Kidney (tissue), 14 donors: Measurements from ENCODE around the gene UBL7. TPM values are rescaled to one million over a fixed set of nuclear protein-coding genes. Genes with fewer than 3 reads are reported as not detected.

Experiments
- DNase-seq, 5 donors: peaks; one replicate each; pipeline ENCODE4 v3.0.0-alpha.2; 2013 to 2020
- FAIRE-seq: peaks from 2 replicates; lab custom pipeline; 2012; peaks lifted over from hg19 to GRCh38; lab: Jason Lieb, UNC
- H3K27ac ChIP-seq, 2 donors: one replicate each; pipeline ENCODE4 v1.7.0; 2013; ENCODE audit warnings: low read depth in 2 of 2, low read length in 2 of 2, inconsistent platforms in 1 of 2
- H3K27me3 ChIP-seq: one replicate; pipeline ENCODE4 v1.7.1; 2013; ENCODE audit warnings: low read length, inconsistent platforms; ENCODE audit not compliant: control insufficient read depth, insufficient read depth
- H3K36me3 ChIP-seq, 3 donors: one replicate each; pipeline versions ENCODE4 v1.7.0 to v1.7.1; 2013; ENCODE audit warnings: low read length in 3 of 3, control low read depth in 1 of 3, inconsistent platforms in 1 of 3; ENCODE audit not compliant: insufficient read depth in 3 of 3, control insufficient read depth in 2 of 3
- H3K4me1 ChIP-seq, 3 donors: one replicate each; pipeline versions ENCODE4 v1.7.0 to v1.7.1; 2013; ENCODE audit warnings: low read length in 3 of 3, inconsistent platforms in 1 of 3, low read depth in 1 of 3; ENCODE audit not compliant: control insufficient read depth in 2 of 3, insufficient read depth in 2 of 3
- H3K4me3 ChIP-seq, 3 donors: one replicate each; pipeline versions ENCODE4 v1.7.0 to v1.8.1; 2013; ENCODE audit warnings: low read length in 3 of 3, control low read depth in 1 of 3, inconsistent platforms in 1 of 3
- H3K9ac ChIP-seq, 3 donors: one replicate each; pipeline versions ENCODE4 v1.7.0 to v1.7.1; 2013; ENCODE audit warnings: low read length in 3 of 3, control low read depth in 1 of 3, inconsistent platforms in 1 of 3
- H3K9me3 ChIP-seq, 3 donors: one replicate each; pipeline versions ENCODE4 v1.7.0 to v1.7.1; 2013; ENCODE audit warnings: low read length in 3 of 3, control low read depth in 1 of 3, inconsistent platforms in 1 of 3; ENCODE audit not compliant: control insufficient read depth in 2 of 3, insufficient read depth in 1 of 3
- intact Hi-C: fragments of 100-400 bp; cut with DNase I; formaldehyde crosslinking; loops from one replicate; pipeline ENCODE4 v1.11.1; 2022
- polyA plus RNA-seq: library from polyadenylated mRNA; stranded (reverse); fragments of 350-450 nt; fragmentation: Illumina TruSeq; extraction: RNeasy Lipid Tissue Mini Kit (QIAGEN cat#74804); gene quantifications from one replicate; pipeline ENCODE4 v1.2.3, GENCODE V29; 2014; ENCODE audit warnings: low read depth, low replicate concordance; ENCODE audit not compliant: insufficient read depth
- total RNA-seq: library from RNA; stranded (reverse); fragmentation: NEBNext Ultra II Directional; extraction: Animal tissue kit (Norgen Biotek cat#: 25700); gene quantifications from one replicate; pipeline ENCODE4 v1.2.1, GENCODE V29; 2021
- TF ChIP-seq, protein P1 (sequence below): IDR thresholded peaks from 3 replicates; pipeline ENCODE4 v1.5.1; 2012; ENCODE audit warnings: mild to moderate bottlenecking, moderate library complexity, borderline replicate concordance; ENCODE audit not compliant: insufficient read depth; ENCODE audit errors: extremely low read depth
- donor health status: control.
- donor health status: control.
- donor health status: control.
- donor health status: control.
- donor health status: control.
- donor health status: DM: yes; HTN: yes; CAD: no.
- donor health status: Normal renal cell carcinoma (clear cell type).

Gene UBL7
- total and polyA plus RNA-seq, 2 donors from 2014 or later = 32.9 to 75.8 TPM

DNA sequence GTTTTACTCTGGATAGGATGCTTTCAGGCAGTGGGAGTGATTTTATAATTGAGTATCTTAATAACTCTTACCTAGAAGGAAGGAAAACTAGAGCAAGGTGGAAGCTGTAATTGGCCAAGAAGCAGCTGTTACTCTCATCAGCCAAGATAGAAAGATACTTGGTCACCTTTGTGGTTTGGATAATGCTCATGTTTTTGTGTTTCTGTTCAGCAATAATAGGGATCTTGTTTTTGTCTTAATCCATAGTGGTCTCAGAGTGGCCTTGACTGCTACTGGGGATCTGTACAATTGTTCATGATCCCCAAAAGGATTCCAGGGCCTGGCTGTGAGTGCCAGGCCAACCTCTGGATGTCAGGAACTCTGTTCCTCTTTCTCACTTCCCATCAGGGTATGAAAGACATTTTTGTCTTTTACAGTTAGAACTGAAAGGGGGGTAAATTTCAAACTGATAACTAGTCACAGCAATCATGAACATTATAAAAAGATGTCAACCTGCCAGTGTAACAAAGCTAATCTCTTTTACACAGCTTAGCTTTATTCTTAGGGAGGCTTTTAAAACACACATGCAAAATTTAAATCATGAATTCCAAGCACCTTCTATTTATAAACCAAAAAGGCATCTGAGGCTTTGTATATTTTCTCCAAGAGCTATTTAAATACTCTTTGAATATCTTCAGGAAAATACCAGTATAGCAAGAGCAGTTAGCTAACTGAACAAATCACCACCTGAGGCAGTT is 6.0 kb downstream of the UBL7 start:
- no peaks in the 10 kb centered on the region for H3K4me1 ChIP-seq
- H3K27ac ChIP-seq = no peak overlapping the region
- TF ChIP-seq, protein P1, sequence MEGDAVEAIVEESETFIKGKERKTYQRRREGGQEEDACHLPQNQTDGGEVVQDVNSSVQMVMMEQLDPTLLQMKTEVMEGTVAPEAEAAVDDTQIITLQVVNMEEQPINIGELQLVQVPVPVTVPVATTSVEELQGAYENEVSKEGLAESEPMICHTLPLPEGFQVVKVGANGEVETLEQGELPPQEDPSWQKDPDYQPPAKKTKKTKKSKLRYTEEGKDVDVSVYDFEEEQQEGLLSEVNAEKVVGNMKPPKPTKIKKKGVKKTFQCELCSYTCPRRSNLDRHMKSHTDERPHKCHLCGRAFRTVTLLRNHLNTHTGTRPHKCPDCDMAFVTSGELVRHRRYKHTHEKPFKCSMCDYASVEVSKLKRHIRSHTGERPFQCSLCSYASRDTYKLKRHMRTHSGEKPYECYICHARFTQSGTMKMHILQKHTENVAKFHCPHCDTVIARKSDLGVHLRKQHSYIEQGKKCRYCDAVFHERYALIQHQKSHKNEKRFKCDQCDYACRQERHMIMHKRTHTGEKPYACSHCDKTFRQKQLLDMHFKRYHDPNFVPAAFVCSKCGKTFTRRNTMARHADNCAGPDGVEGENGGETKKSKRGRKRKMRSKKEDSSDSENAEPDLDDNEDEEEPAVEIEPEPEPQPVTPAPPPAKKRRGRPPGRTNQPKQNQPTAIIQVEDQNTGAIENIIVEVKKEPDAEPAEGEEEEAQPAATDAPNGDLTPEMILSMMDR = no peak
- H3K9me3 ChIP-seq = no peaks in the 10 kb centered on the region
- no peak for DNase-seq
- no peaks in the 10 kb centered on the region for H3K27me3 ChIP-seq
- H3K9ac ChIP-seq = no peak overlapping the region
- peaks cover 5 to 47% (median 19%) of the 10 kb centered on the region in 3 donors for H3K36me3 ChIP-seq
- intact Hi-C loops = no loop called here
- no peak for FAIRE-seq
- H3K4me3 ChIP-seq = no peak overlapping the region

DNA sequence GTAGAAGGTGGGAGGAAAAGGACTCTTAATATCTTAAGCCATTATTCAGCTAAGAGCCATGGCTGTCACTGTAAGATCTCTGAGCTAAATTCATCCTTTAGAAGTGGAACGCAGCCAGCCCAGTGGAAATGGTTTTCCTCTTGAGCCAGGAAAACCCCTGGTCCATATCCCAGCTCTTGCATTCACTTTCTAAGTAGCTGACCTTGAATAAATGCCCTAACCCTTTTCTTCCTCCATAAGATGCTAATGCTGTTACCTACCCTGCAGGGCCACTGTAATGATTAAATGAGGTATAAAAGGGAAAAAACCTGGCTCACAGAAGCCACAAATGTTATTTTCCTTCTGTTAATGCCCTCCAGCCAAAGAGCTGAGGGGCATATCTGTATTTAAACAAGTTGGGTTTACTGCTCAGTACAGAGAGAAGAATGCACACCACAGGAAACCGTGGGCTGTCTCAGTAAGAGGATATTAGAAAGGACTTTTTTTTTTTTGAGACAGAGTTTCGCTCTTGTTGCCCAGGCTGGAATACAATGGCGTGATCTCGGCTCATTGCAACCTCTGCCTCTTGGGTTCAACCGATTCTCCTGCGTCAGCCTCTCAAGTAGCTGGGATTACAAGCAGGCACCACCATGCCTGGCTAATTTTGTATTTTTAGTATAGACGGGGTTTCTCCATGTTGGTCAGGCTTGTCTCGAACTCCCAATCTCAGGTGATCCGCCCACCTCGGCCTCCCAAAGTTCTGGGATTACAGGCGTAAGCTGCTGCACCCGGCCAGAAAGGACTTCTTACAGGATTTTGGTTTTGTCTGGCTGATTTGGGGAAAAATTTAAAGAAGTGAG is 6.8 kb downstream of the UBL7 start:
- H3K4me1 ChIP-seq = no peaks in the 10 kb centered on the region
- no peaks in the 10 kb centered on the region for H3K27me3 ChIP-seq
- intact Hi-C loops = no loop called here
- DNase-seq = no peak
- H3K36me3 ChIP-seq = peaks cover 5 to 49% (median 19%) of the 10 kb centered on the region in 3 donors
- FAIRE-seq = no peak
- H3K4me3 ChIP-seq = no peak overlapping the region
- H3K27ac ChIP-seq = no peak overlapping the region
- TF ChIP-seq, protein P1 = no peak
- no peak overlapping the region for H3K9ac ChIP-seq
- no peaks in the 10 kb centered on the region for H3K9me3 ChIP-seq

DNA sequence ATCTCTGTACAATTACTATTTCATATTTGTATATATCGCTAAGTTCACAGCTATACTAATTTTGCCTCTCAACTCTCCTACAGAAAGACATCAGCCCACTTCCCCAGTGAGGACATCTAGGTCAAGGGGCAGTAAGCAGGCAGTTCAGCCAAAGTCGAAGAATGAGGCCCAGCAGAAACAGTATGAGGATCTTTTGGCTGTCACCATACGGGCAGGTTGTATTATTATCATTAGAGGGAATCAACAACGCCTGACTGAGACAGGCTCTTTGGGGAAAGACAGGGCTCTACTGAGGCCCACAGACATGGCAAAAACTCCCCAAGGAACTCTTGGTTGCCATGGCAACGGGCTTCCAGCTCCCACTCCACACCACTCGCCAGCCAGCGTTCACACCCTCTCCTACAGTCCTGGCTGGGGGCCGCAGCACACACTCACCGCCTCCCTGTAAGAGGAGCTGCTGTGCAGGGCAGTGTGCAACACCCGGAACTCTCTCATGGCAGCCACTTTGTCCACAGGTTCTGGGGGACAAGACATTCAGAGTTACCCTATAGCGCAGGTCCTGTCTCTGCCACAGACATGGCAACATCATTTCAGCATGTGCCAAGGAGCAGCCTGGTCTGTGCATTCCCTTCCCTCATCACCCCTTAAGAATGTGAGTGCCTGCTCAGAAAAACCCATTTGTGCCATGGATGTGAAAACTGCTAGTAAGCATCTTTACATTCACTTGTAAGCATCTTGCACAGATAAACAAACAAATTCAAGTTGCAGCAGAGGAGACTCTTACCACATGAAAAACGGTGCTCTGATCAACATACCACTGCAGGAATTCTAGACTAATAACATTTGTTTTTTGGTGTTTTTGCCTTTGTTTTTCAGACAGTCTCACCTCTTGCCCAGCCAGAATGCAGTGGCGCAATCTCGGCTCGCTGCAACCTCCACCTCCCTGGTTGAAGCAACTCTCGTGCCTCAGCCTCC is 8.8 kb downstream of the UBL7 start:
- Histone ChIP-seq H3K27ac (no peak overlapping the region), H3K36me3 (peaks cover 9 to 64% (median 25%) of the 10 kb centered on the region in 3 donors), H3K9me3 (no peaks in the 10 kb centered on the region), H3K9ac (no peak overlapping the region), H3K27me3 (no peaks in the 10 kb centered on the region), H3K4me1 (no peaks in the 10 kb centered on the region), H3K4me3 (no peak overlapping the region)
- FAIRE-seq (no peak), DNase-seq (peak in 1 of 5 donors; percentile 25)
- intact Hi-C loops = no loop called here
- TF ChIP-seq, protein P1 = no peak
